Naive B cell (primary cell): ENCODE data around the gene KLK10. TPM values are rescaled to one million over a fixed set of nuclear protein-coding genes. Genes with fewer than 3 reads are reported as not detected.

Experiments
- ATAC-seq, 2 donors: fragments of 150-1000 bp; cut with Tn5 transposase; 2 replicates each; pipeline ENCODE4 v1.10.0; 2021; ENCODE audit warnings: low read depth in 2 of 2, mild to moderate bottlenecking in 2 of 2, moderate library complexity in 2 of 2
- DNase-seq: peaks from one replicate; pipeline ENCODE4 v3.0.0; 2022
- H3K27ac Mint-ChIP-seq, 6 donors: one replicate each; pipeline ENCODE4 v1.8.0; 2020 to 2022; ENCODE audit warnings: mild to moderate bottlenecking in 6 of 6, mixed read lengths in 6 of 6, moderate library complexity in 5 of 6, inconsistent platforms in 2 of 6
- H3K27me3 Mint-ChIP-seq, 3 donors: one replicate each; pipeline ENCODE4 v1.8.0; 2021 to 2022; ENCODE audit warnings: mixed read lengths in 3 of 3, mild to moderate bottlenecking in 1 of 3
- H3K36me3 Mint-ChIP-seq, 2 donors: one replicate each; pipeline ENCODE4 v1.8.0; 2020 to 2022; ENCODE audit warnings: mixed read lengths in 2 of 2, inconsistent platforms in 1 of 2, mild to moderate bottlenecking in 1 of 2
- H3K4me1 Mint-ChIP-seq, 3 donors: one replicate each; pipeline ENCODE4 v1.8.0; 2020 to 2022; ENCODE audit warnings: mixed read lengths in 3 of 3, inconsistent platforms in 1 of 3, mild to moderate bottlenecking in 1 of 3, moderate library complexity in 1 of 3
- H3K4me3 Mint-ChIP-seq, 8 donors: one replicate each; pipeline ENCODE4 v1.8.0; 2020 to 2022; ENCODE audit warnings: mild to moderate bottlenecking in 8 of 8, mixed read lengths in 8 of 8, moderate library complexity in 8 of 8, inconsistent platforms in 2 of 8
- H3K9me3 Mint-ChIP-seq, 7 donors: one replicate each; pipeline ENCODE4 v1.8.0; 2020 to 2022; ENCODE audit warnings: mixed read lengths in 7 of 7, mild to moderate bottlenecking in 5 of 7, inconsistent platforms in 2 of 7, moderate library complexity in 1 of 7
- polyA plus RNA-seq, 6 donors: library from polyadenylated mRNA; unstranded; fragments of 300-500 nt; fragmentation: Illumina TruSeq; gene quantifications; one replicate each; pipeline ENCODE4 v1.2.3, GENCODE V29; 2021; ENCODE audit warnings: low read depth in 6 of 6

Gene KLK10
- polyA plus RNA-seq, 6 donors from 2014 or later, result not detected

GRCh38 chr19:51022526-51022925 is 3.0 kb upstream of the KLK10 start:
- Mint-ChIP-seq H3K36me3 (peaks cover 0 to 25% of the 10 kb centered on the region in 2 donors), H3K27ac (no peak overlapping the region), H3K4me1 (peaks cover 15 to 18% (median 17%) of the 10 kb centered on the region in 3 donors), H3K27me3 (peaks cover 39 to 84% (median 69%) of the 10 kb centered on the region in 3 donors), H3K4me3 (no peak overlapping the region), H3K9me3 (peaks cover 0 to 8% (median 2%) of the 10 kb centered on the region in 7 donors)
- ATAC-seq (no peak), DNase-seq (no peak)

GRCh38 chr19:51020988-51021651 is 1.6 kb upstream of the KLK10 start:
- H3K9me3 Mint-ChIP-seq, result peaks cover 0 to 8% (median 2%) of the 10 kb centered on the region in 7 donors
- ATAC-seq (no peak), DNase-seq (no peak)
- H3K4me3 Mint-ChIP-seq, result no peak overlapping the region
- peaks cover 19 to 26% (median 20%) of the 10 kb centered on the region in 3 donors for H3K4me1 Mint-ChIP-seq
- H3K36me3 Mint-ChIP-seq, result peaks cover 0 to 19% of the 10 kb centered on the region in 2 donors
- H3K27me3 Mint-ChIP-seq, result peaks cover 39 to 86% (median 70%) of the 10 kb centered on the region in 3 donors
- no peak overlapping the region for H3K27ac Mint-ChIP-seq

- Mint-ChIP-seq H3K4me1 (peaks cover 20 to 32% (median 26%) of the 10 kb centered on the region in 3 donors), H3K27me3 (peaks cover 44 to 87% (median 74%) of the 10 kb centered on the region in 3 donors), H3K36me3 (peaks cover 0 to 35% of the 10 kb centered on the region in 2 donors), H3K9me3 (peaks cover 0 to 12% (median 3%) of the 10 kb centered on the region in 7 donors), H3K27ac (no peak overlapping the region), H3K4me3 (peak overlapping the region in 5 of 8 donors; percentile 45 to 87 (median 62))
- DNase-seq, result no peak
- ATAC-seq, result no peak
Measured at GRCh38 chr19:51018745-51019543, 565 bp downstream of the KLK10 start.

DNA sequence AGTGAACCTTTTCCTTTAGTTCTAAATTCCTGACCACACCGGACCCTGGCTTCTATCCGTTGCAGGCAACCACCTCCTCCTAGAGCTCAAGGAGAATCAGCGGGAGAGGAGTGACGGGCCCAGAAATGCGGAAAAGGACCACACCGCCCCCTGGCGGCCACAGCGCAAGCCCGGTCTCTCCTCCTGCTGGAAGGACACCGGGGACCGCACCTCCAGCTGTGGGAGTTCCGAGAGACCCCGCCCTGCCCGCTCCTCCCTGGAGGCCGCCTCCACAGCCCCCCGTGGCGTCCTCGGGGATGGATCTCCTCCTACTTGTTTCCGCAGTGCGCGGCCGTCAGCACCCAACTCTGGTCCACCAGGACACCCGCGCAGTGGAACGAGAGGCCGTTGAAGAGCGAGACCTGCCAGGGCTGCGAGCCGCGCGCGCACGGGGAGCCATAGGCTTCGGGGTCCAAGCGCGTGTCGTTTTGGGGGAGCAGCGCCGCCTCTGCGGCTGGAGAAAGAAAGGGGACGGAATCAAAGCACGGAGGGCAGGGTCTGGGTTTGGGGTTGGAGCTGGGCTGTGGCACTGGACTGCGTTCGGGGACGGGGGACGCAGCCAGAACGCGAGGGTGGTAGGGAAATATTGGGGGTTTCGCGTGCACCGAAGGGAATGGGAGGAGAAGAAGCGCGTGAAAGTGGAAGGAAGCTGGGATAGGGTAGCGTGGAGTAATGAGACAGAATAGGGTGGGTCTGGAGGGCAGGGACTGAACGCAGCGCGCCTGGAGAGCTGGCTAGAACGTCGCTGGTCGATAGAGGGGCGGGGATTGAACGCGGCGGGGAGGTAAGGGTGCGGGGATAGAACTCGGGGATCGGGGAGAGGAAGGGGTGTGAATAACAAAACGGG is 2.5 kb downstream of the KLK10 start:
- H3K9me3 Mint-ChIP-seq, result peaks cover 0 to 11% (median 4%) of the 10 kb centered on the region in 7 donors
- peak overlapping the region in 1 of 6 donors; percentile 22 for H3K27ac Mint-ChIP-seq
- H3K4me3 Mint-ChIP-seq, result peak overlapping the region in 5 of 8 donors; percentile 22 to 84 (median 53)
- peaks cover 0 to 35% of the 10 kb centered on the region in 2 donors for H3K36me3 Mint-ChIP-seq
- H3K4me1 Mint-ChIP-seq, result peaks cover 20 to 32% (median 26%) of the 10 kb centered on the region in 3 donors
- ATAC-seq (no peak), DNase-seq (no peak)
- peaks cover 53 to 87% (median 67%) of the 10 kb centered on the region in 3 donors for H3K27me3 Mint-ChIP-seq

- peaks cover 0 to 35% of the 10 kb centered on the region in 2 donors for H3K36me3 Mint-ChIP-seq
- DNase-seq (no peak), ATAC-seq (no peak)
- H3K27ac Mint-ChIP-seq, result no peak overlapping the region
- peaks cover 48 to 87% (median 71%) of the 10 kb centered on the region in 3 donors for H3K27me3 Mint-ChIP-seq
- H3K9me3 Mint-ChIP-seq, result peaks cover 0 to 11% (median 4%) of the 10 kb centered on the region in 7 donors
- H3K4me1 Mint-ChIP-seq, result peaks cover 20 to 32% (median 26%) of the 10 kb centered on the region in 3 donors
- peak overlapping the region in 2 of 8 donors; percentile 19 to 56 for H3K4me3 Mint-ChIP-seq
Measured at GRCh38 chr19:51015691-51016267, 3.7 kb downstream of the KLK10 start.

DNA sequence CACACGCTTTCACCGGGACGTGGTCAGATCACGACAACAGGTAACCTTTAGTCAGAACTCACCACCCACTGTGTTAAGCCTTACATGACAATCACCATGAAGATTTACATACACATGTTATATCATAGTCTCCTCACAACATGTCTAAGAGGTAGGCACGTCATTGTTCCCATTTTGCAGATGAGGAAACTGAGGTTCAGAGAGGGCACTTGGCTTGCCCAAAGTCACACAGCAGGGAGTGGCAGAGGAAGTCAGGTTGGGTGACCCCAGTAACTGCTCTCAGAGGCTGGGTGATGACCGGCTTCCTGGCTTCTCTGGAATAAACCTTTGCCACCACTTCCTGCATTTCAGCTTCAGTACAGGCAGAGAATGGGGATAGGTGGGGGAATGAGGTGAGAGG is 5.3 kb downstream of the KLK10 start:
- Mint-ChIP-seq H3K4me1 (peaks cover 16 to 27% (median 21%) of the 10 kb centered on the region in 3 donors), H3K4me3 (no peak overlapping the region), H3K27ac (no peak overlapping the region), H3K9me3 (peaks cover 0 to 7% (median 4%) of the 10 kb centered on the region in 7 donors), H3K27me3 (peaks cover 43 to 88% (median 76%) of the 10 kb centered on the region in 3 donors), H3K36me3 (peaks cover 0 to 28% of the 10 kb centered on the region in 2 donors)
- ATAC-seq (no peak), DNase-seq (no peak)

DNA sequence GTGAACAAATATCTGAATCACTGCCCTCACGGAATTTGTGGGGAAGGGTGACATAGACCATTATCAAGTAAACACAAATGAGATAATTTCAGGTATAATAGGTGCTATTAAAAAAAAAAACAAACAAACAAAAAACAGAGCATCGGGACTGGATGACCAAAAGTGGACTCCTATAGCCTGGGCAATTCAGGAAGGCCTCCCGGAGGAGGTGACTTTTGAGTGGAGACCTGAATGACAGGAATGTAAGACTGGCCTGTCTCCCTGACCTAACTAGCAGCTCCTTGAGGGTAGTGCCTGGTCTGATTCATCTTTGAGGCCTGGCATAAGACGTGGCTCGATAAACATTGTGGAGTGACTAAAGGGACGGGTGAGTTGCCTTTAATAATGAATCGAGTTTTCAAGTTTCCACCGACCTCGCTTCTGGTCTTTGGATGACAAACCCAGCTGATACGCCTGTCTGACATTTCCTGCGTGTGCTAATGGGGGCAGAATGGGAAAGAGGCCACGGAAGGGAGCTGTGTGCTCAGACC is 6.8 kb downstream of the KLK10 start:
- Mint-ChIP-seq H3K36me3 (peaks cover 0 to 19% of the 10 kb centered on the region in 2 donors), H3K27me3 (peaks cover 38 to 79% (median 70%) of the 10 kb centered on the region in 3 donors), H3K4me3 (no peak overlapping the region), H3K27ac (no peak overlapping the region), H3K4me1 (peaks cover 8 to 19% (median 11%) of the 10 kb centered on the region in 3 donors), H3K9me3 (peaks cover 0 to 6% (median 3%) of the 10 kb centered on the region in 7 donors)
- ATAC-seq, result no peak
- DNase-seq, result no peak

DNA sequence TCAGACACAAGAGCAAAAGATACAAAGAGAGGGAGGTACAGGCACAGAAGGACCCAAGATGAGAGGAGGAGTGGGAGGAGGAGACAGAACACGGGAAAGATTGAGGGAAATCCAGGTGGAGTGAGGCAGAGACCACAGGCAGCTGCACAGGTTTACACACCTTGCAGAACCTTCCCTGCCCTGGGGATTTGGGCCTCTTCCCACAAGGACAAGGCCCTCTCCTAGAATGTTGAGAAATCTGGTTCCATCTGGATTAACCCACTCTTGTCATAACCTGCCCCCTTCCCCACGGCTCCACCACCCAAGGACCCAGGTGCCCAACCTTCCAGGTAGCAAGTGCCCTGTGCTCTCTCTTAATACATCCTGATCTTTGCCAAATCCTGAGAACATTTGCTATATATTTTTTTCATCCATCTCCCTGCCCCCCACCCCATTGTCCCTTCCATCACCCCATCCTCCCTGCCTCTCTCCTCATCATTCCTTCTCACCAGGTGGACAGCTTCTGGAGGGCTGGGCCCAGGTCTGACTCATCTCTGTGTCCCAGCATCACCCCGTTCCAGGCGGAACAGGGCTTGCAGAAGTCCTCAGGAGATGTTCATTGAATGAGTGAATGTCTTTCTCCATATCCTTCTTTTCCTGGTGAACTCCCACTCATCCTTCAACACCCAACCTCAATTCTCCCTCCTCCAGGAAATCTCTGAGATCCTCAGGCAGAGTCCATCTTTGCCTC is 9.3 kb downstream of the KLK10 start:
- Mint-ChIP-seq H3K27me3 (peaks cover 32 to 62% (median 54%) of the 10 kb centered on the region in 3 donors), H3K36me3 (peaks cover 0 to 12% of the 10 kb centered on the region in 2 donors), H3K4me3 (no peak overlapping the region), H3K9me3 (peaks cover 0 to 6% (median 2%) of the 10 kb centered on the region in 7 donors), H3K27ac (peak overlapping the region in 1 of 6 donors; percentile 12), H3K4me1 (peaks cover 0 to 10% (median 0%) of the 10 kb centered on the region in 3 donors)
- no peak for DNase-seq
- no peak for ATAC-seq

DNA sequence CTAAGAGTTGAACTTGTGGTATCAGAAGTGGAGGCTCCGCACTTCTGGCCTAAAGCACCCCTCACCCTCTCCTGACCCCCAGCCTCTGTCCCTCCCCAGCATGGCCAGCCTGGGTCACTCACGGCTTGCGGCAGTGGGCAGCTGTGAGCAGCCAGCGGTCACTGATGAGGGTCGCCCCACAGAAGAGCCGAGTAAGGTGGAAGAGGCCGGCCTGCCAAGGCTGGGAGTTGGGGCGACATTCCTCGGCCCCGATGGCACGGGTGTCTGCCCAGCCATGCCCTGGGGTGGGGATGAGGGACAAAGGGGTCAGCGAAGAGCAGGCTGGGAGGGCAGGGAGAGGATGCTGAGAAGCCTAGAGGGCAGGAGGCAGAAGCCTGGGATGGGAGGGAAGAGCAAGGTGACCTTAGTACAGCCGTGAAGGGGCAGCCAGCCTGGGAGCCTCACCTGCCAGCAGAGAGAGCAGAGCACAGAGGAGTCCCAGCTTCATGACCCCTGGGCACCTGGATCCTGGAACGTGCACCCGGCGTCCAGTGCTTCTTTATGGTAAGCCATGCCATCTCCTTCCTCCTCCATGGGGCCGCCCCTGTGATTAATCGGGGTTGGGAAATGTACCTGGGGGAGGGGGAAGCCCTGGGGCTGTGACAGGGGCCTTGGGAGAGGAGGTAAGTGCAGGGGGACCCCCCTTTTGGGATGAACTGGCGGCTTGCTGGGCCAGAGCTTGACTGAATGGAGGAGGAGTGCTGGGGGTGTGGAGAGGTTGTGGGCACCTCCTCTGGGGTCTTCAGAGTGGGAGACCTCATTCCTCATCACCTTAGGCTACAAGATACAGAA is 10.2 kb downstream of the KLK10 start:
- Mint-ChIP-seq H3K4me3 (no peak overlapping the region), H3K4me1 (peaks cover 0 to 1% (median 0%) of the 10 kb centered on the region in 3 donors), H3K36me3 (peaks cover 0 to 2% of the 10 kb centered on the region in 2 donors), H3K27ac (peak overlapping the region in 1 of 6 donors; percentile 12), H3K27me3 (peaks cover 27 to 53% (median 45%) of the 10 kb centered on the region in 3 donors), H3K9me3 (peaks cover 0 to 4% (median 0%) of the 10 kb centered on the region in 7 donors)
- DNase-seq (no peak), ATAC-seq (no peak)

DNA sequence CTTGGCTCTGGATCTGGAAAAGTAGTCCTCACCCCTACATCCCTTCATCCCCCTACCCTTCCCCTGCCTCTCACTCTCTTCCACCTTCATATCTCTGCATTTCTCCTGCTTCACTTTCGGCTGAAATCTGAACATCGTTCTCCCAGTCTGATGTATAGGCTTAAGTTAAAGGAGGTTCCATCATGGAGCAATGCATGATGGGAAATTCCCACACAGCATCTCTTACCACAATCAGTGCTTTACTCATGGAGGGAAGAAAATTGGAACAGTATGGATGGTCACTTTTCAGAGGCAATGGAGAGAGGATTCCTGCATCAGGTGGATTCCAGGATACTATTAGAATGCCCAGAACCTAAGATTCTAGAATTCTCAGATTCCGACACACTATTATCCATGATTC is 12.0 kb downstream of the KLK10 start:
- H3K4me1 Mint-ChIP-seq, result no peaks in the 10 kb centered on the region

GRCh38 chr19:51006406-51006805 is 13.1 kb downstream of the KLK10 start:
- DNase-seq (no peak), ATAC-seq (no peak)
- Mint-ChIP-seq H3K36me3 (no peaks in the 10 kb centered on the region), H3K4me3 (no peak overlapping the region), H3K27me3 (peaks cover 14 to 69% (median 47%) of the 10 kb centered on the region in 3 donors), H3K27ac (no peak overlapping the region), H3K4me1 (peaks cover 0 to 3% (median 0%) of the 10 kb centered on the region in 3 donors), H3K9me3 (peaks cover 0 to 6% (median 2%) of the 10 kb centered on the region in 7 donors)

More for the DNA sequence above, 12.0 kb downstream of the KLK10 start:
- Mint-ChIP-seq H3K36me3 (no peaks in the 10 kb centered on the region), H3K27ac (no peak overlapping the region), H3K27me3 (peaks cover 14 to 58% (median 38%) of the 10 kb centered on the region in 3 donors), H3K9me3 (peaks cover 0 to 5% (median 2%) of the 10 kb centered on the region in 7 donors), H3K4me3 (no peak overlapping the region)
- DNase-seq (no peak), ATAC-seq (no peak)
